ENCODE results near the gene PTPN11. TPM values are rescaled to one million over a fixed set of nuclear protein-coding genes. Genes with fewer than 3 reads are reported as not detected.

PTPN11 gene
- total and polyA plus RNA-seq, 2 of the 13 experiments (the other 11 are each of a cell fraction or from before 2014, with no cell fraction given), result 30.0 to 63.5 TPM

DNA sequence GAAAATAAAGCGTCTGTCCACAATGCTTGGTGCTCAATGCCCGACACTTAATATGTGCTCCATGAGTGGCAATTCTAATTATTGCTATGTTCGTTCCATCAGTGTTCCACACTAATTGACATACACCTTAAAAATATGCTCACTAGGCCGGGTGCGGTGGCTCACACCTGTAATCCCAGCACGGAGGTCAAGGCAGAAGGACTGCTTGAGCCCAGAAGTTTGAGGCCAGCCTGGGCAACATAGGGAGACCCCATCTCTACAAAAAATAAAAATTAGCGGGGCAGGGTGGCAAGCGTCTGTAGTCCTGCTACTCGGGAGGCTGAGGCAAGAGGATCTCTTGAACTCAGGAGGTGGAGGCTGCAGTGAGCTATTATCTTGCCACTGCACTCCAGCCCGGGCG lies 35.9 kb upstream of the PTPN11 start (continued):
- TF ChIP-seq, protein P1, sequence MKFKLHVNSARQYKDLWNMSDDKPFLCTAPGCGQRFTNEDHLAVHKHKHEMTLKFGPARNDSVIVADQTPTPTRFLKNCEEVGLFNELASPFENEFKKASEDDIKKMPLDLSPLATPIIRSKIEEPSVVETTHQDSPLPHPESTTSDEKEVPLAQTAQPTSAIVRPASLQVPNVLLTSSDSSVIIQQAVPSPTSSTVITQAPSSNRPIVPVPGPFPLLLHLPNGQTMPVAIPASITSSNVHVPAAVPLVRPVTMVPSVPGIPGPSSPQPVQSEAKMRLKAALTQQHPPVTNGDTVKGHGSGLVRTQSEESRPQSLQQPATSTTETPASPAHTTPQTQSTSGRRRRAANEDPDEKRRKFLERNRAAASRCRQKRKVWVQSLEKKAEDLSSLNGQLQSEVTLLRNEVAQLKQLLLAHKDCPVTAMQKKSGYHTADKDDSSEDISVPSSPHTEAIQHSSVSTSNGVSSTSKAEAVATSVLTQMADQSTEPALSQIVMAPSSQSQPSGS (CRISPR knock-in tag; IDR thresholded peaks at IDR 0.05), result no peak
- 0 out of 4 replicates have a peak, but pooled peaks of 1 of the 2 experiments have one; percentile 3 for TF ChIP-seq ATF4 (CRISPR knock-in tag; IDR thresholded peaks at IDR 0.05)

GRCh38 chr12:112386726-112387125 lies 32.0 kb upstream of the PTPN11 start:
- no peaks in the 10 kb centered on the region for H3K27me3 ChIP-seq (ENCODE audit: control insufficient read depth in 1 of 2, insufficient read depth in 2 of 2, low read length in 2 of 2)
- intact Hi-C loops (cut with micrococcal nuclease; ENCODE audit: unreplicated experiment) (loop anchor here (1.0 to 10.0 kb wide), 3 partner anchors 62 to 188 kb away; no protein-coding TSS in a partner anchor), in situ Hi-C loops (cut with HindIII; ENCODE audit: extremely low pct_ligation_motif_present, low pct_unique_long_range_greater_than_20kb) (loop anchor here (5.0 kb wide), 1 partner anchor 189 kb away; no protein-coding TSS in a partner anchor)
- H3K4me3 ChIP-seq (replicated peaks in 1 of 3; ENCODE audit: insufficient read depth in 1 of 3, low read depth in 2 of 3, low read length in 3 of 3), result no peak overlapping the region
- H2AFZ ChIP-seq (ENCODE audit: low read length), result peak overlapping the region; percentile 91
- CTCF ChIA-PET (ENCODE audit: low intra/inter-chr PET ratio, low total read pairs), result interaction anchor here (1.8 to 2.2 kb wide), 2 partner anchors 92 to 189 kb away, joined by 6 to 28 read pairs; no protein-coding TSS in a partner anchor
- FAIRE-seq (no peak), ATAC-seq (no peak; the same call in 2 of the 3 replicates), DNase-seq (ENCODE audit: low spot score) (peak; percentile 31)
- H3K4me2 ChIP-seq (ENCODE audit: low read depth, low read length), result peak overlapping the region; percentile 63
- no peak overlapping the region for H3K27ac ChIP-seq (ENCODE audit: extremely low read length, insufficient read depth, low read length)
- H3K79me2 ChIP-seq (ENCODE audit: insufficient read depth, low read length), result no peaks in the 10 kb centered on the region
- H3K36me3 ChIP-seq (replicated peaks in 1 of 2; ENCODE audit: control insufficient read depth in 1 of 2, insufficient read depth in 2 of 2, low read length in 2 of 2), result no peaks in the 10 kb centered on the region
- H4K20me1 ChIP-seq (ENCODE audit: insufficient read depth, low read length), result no peaks in the 10 kb centered on the region
- BruUV-seq (replicated peaks), result no TSS peak
- no peak for TF ChIP-seq ZEB1 (IDR thresholded peaks at IDR 0.05; ENCODE audit: insufficient replicate concordance, low read depth)
- 0 out of 2 replicates have a peak, but pooled peaks have one; percentile 36 for TF ChIP-seq ATF1 (CRISPR knock-in tag; IDR thresholded peaks at IDR 0.05)
- TF ChIP-seq ZNF12 (CRISPR knock-in tag; IDR thresholded peaks at IDR 0.05), result 0 out of 2 replicates have a peak, but pooled peaks have one; percentile 15
- TF ChIP-seq, protein P2, sequence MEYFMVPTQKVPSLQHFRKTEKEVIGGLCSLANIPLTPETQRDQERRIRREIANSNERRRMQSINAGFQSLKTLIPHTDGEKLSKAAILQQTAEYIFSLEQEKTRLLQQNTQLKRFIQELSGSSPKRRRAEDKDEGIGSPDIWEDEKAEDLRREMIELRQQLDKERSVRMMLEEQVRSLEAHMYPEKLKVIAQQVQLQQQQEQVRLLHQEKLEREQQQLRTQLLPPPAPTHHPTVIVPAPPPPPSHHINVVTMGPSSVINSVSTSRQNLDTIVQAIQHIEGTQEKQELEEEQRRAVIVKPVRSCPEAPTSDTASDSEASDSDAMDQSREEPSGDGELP (IDR thresholded peaks at IDR 0.05; ENCODE audit: borderline replicate concordance, low read depth), result peak; percentile 75; the same call in 1 of the 2 replicates
- no peak for TF ChIP-seq FOXC1 (CRISPR knock-in tag; IDR thresholded peaks at IDR 0.05; ENCODE audit: borderline replicate concordance)
- TF ChIP-seq CEBPB (IDR thresholded peaks at IDR 0.05; ENCODE audit: borderline replicate concordance, low read depth, low read length), result peak; percentile 74
- peak; percentile 58 for TF ChIP-seq CEBPG (CRISPR knock-in tag; IDR thresholded peaks at IDR 0.05)
- WGBS (ENCODE audit: low lambda C conversion rate), result 0% methylated on average over 3 of the region's 3 CpGs
- POLR2A ChIA-PET, result interaction anchor here (0.8 to 1.4 kb wide), 5 partner anchors 14 to 189 kb away, joined by 3 to 9 read pairs (median 3); no protein-coding TSS in a partner anchor
- H3K4me1 ChIP-seq (ENCODE audit: insufficient read depth, low read length), result peaks cover 26% of the 10 kb centered on the region
- H3K9me3 ChIP-seq (ENCODE audit: low read length), result no peaks in the 10 kb centered on the region
- H3K9ac ChIP-seq (ENCODE audit: insufficient read depth, low read depth, low read length), result peak overlapping the region; percentile 35; the same call in 1 of the 2 replicates
